ENCODE data around the gene PRELID2.

Gene PRELID2

DNA sequence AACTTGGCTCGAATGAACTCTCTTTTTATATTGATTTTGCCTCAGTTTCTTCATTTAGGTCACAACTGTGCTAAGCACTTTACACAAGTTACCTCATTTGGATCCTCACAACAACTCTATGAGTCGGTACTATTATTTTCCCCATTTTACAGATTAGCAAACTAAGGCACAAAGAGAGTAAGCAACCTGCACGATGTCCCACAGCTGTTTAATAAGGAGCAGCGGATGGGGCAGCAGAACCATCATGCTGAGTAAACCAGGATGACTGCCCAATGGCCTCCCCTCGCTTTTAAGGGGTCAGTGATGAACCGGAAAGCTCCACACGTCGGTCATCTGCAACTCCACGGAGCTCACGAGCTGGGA is 607 bp downstream of the PRELID2 start:
- peaks cover 0 to 6% of the 10 kb centered on the region in 2 donors for H3K4me1 ChIP-seq (ENCODE audit: control insufficient read depth in 2 of 2, insufficient read depth in 1 of 2, low read depth in 1 of 2, low read length in 2 of 2)
- peaks cover under 1% of the 10 kb centered on the region for H3K79me1 ChIP-seq (ENCODE audit: low read depth, low read length)
- H3K4ac ChIP-seq (ENCODE audit: low read length), result no peak overlapping the region
- peaks cover 0 to 30% (median 0%) of the 10 kb centered on the region in 3 experiments for H3K27me3 ChIP-seq (ENCODE audit: control insufficient read depth in 3 of 3, insufficient read depth in 3 of 3, low read depth in 1 of 3, low read length in 3 of 3)
- no peaks in the 10 kb centered on the region for H3K9me3 ChIP-seq (replicated peaks in 1 of 2; ENCODE audit: control insufficient read depth in 2 of 2, insufficient read depth in 1 of 2, low read depth in 1 of 2, low read length in 2 of 2)
- H2BK120ac ChIP-seq (ENCODE audit: low read depth, low read length), result no peak overlapping the region
- no peak overlapping the region for H3K9ac ChIP-seq (ENCODE audit: low read depth, low read length, poor library complexity)
- no peak overlapping the region for H3K23ac ChIP-seq (ENCODE audit: low read depth, low read length, poor library complexity)
- no peak overlapping the region for H2BK15ac ChIP-seq (ENCODE audit: low read length)
- no peak overlapping the region for H2BK12ac ChIP-seq (ENCODE audit: low read length)
- no CpG with 5 or more reads among the region's 10 CpGs for WGBS, 2 donors (ENCODE audit: extremely low coverage in 2 of 2, insufficient read length in 2 of 2, insufficient replicate concordance in 1 of 2)
- H3K14ac ChIP-seq (ENCODE audit: low read length), result no peak overlapping the region
- H4K8ac ChIP-seq (ENCODE audit: low read depth, low read length), result no peak overlapping the region
- H3K36me3 ChIP-seq (replicated peaks in 1 of 2; ENCODE audit: control insufficient read depth in 2 of 2, insufficient read depth in 2 of 2, low read length in 2 of 2), result no peaks in the 10 kb centered on the region
- peak overlapping the region; percentile 94 for H2AFZ ChIP-seq (ENCODE audit: low read length)
- H2AK5ac ChIP-seq (ENCODE audit: low read depth, low read length), result no peak overlapping the region
- no peak overlapping the region for H3K18ac ChIP-seq (ENCODE audit: low read length)
- DNase-seq (ENCODE audit: low spot score), result no peak
- peak overlapping the region; percentile 82 for H3K4me2 ChIP-seq (ENCODE audit: insufficient read depth, low read length, poor library complexity, severe bottlenecking)
- no peak overlapping the region for H3K27ac ChIP-seq (replicated peaks; ENCODE audit: low read length)
- H2BK5ac ChIP-seq (ENCODE audit: low read length), result no peak overlapping the region
- no peak overlapping the region for H4K91ac ChIP-seq (ENCODE audit: low read depth, low read length, poor library complexity)
- H3K4me3 ChIP-seq (ENCODE audit: low read length in 2 of 2), result peak overlapping the region; percentile 43 to 89

GRCh38 chr5:145833631-145834200 is 1.4 kb downstream of the PRELID2 start:
- Histone ChIP-seq H3K36me3 (replicated peaks in 1 of 2; ENCODE audit: control insufficient read depth in 2 of 2, insufficient read depth in 2 of 2, low read length in 2 of 2) (no peaks in the 10 kb centered on the region), H2AFZ (ENCODE audit: low read length) (no peak overlapping the region), H3K27me3 (ENCODE audit: control insufficient read depth in 3 of 3, insufficient read depth in 3 of 3, low read depth in 1 of 3, low read length in 3 of 3) (peaks cover 0 to 30% (median 0%) of the 10 kb centered on the region in 3 experiments), H3K4me2 (ENCODE audit: insufficient read depth, low read length, poor library complexity, severe bottlenecking) (no peak overlapping the region), H4K8ac (ENCODE audit: low read depth, low read length) (no peak overlapping the region), H2AK5ac (ENCODE audit: low read depth, low read length) (no peak overlapping the region), H4K91ac (ENCODE audit: low read depth, low read length, poor library complexity) (no peak overlapping the region), H3K79me1 (ENCODE audit: low read depth, low read length) (peaks cover 2% of the 10 kb centered on the region), H3K9me3 (replicated peaks in 1 of 2; ENCODE audit: control insufficient read depth in 2 of 2, insufficient read depth in 1 of 2, low read depth in 1 of 2, low read length in 2 of 2) (no peaks in the 10 kb centered on the region), H3K4me1 (ENCODE audit: control insufficient read depth in 2 of 2, insufficient read depth in 1 of 2, low read depth in 1 of 2, low read length in 2 of 2) (peaks cover 0 to 6% of the 10 kb centered on the region in 2 donors), H2BK12ac (ENCODE audit: low read length) (no peak overlapping the region), H2BK15ac (ENCODE audit: low read length) (no peak overlapping the region), H3K18ac (ENCODE audit: low read length) (no peak overlapping the region), H2BK5ac (ENCODE audit: low read length) (no peak overlapping the region), H3K23ac (ENCODE audit: low read depth, low read length, poor library complexity) (no peak overlapping the region), H3K4ac (ENCODE audit: low read length) (no peak overlapping the region), H3K27ac (replicated peaks; ENCODE audit: low read length) (no peak overlapping the region), H3K14ac (ENCODE audit: low read length) (no peak overlapping the region), H2BK120ac (ENCODE audit: low read depth, low read length) (no peak overlapping the region), H3K9ac (ENCODE audit: low read depth, low read length, poor library complexity) (no peak overlapping the region), H3K4me3 (ENCODE audit: low read length in 2 of 2) (no peak overlapping the region)
- DNase-seq (ENCODE audit: low spot score), result no peak
- no CpG with 5 or more reads among the region's 10 CpGs for WGBS, 2 donors (ENCODE audit: extremely low coverage in 2 of 2, insufficient read length in 2 of 2, insufficient replicate concordance in 1 of 2)

DNA sequence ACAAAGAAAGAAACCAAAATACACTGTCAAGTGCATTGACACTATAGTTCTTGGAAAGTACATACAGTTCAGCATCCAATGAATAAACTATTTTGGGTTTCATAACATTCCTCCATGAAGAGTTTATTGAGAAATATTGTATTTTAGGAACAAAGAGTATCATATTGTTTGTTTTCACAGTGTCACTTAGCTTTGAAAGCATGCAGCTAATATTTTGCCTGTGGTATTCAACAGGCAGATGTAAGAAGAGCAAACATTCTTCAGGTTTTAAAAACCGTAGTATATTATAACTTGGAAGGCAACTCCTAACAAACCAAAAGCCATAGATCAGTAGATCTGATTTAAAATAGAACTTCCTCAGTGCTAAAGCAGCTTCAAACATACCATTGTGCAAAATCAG is 4.5 kb downstream of the PRELID2 start:
- Histone ChIP-seq H3K23ac (ENCODE audit: low read depth, low read length, poor library complexity) (no peak overlapping the region), H3K27me3 (ENCODE audit: control insufficient read depth in 3 of 3, insufficient read depth in 3 of 3, low read depth in 1 of 3, low read length in 3 of 3) (peaks cover 0 to 20% (median 0%) of the 10 kb centered on the region in 3 experiments), H2BK120ac (ENCODE audit: low read depth, low read length) (no peak overlapping the region), H2AK5ac (ENCODE audit: low read depth, low read length) (no peak overlapping the region), H3K14ac (ENCODE audit: low read length) (no peak overlapping the region), H3K4me2 (ENCODE audit: insufficient read depth, low read length, poor library complexity, severe bottlenecking) (no peak overlapping the region), H4K91ac (ENCODE audit: low read depth, low read length, poor library complexity) (no peak overlapping the region), H3K4ac (ENCODE audit: low read length) (no peak overlapping the region), H3K18ac (ENCODE audit: low read length) (no peak overlapping the region), H2AFZ (ENCODE audit: low read length) (no peak overlapping the region), H3K9ac (ENCODE audit: low read depth, low read length, poor library complexity) (no peak overlapping the region), H2BK15ac (ENCODE audit: low read length) (no peak overlapping the region), H3K79me1 (ENCODE audit: low read depth, low read length) (peaks cover 2% of the 10 kb centered on the region), H4K8ac (ENCODE audit: low read depth, low read length) (no peak overlapping the region), H2BK5ac (ENCODE audit: low read length) (no peak overlapping the region), H3K9me3 (replicated peaks in 1 of 2; ENCODE audit: control insufficient read depth in 2 of 2, insufficient read depth in 1 of 2, low read depth in 1 of 2, low read length in 2 of 2) (no peaks in the 10 kb centered on the region), H3K4me1 (ENCODE audit: control insufficient read depth in 2 of 2, insufficient read depth in 1 of 2, low read depth in 1 of 2, low read length in 2 of 2) (peaks cover 0 to 3% of the 10 kb centered on the region in 2 donors), H2BK12ac (ENCODE audit: low read length) (no peak overlapping the region), H3K36me3 (replicated peaks in 1 of 2; ENCODE audit: control insufficient read depth in 2 of 2, insufficient read depth in 2 of 2, low read length in 2 of 2) (no peaks in the 10 kb centered on the region), H3K27ac (replicated peaks; ENCODE audit: low read length) (no peak overlapping the region), H3K4me3 (ENCODE audit: low read length in 2 of 2) (no peak overlapping the region)
- DNase-seq (ENCODE audit: low spot score), result no peak
- WGBS, 2 donors (ENCODE audit: extremely low coverage in 2 of 2, insufficient read length in 2 of 2, insufficient replicate concordance in 1 of 2), result no CpG with 5 or more reads among the region's 1 CpG

- Histone ChIP-seq H2AFZ (ENCODE audit: low read length) (no peak overlapping the region), H4K8ac (ENCODE audit: low read depth, low read length) (no peak overlapping the region), H3K79me1 (ENCODE audit: low read depth, low read length) (peaks cover 2% of the 10 kb centered on the region), H2BK5ac (ENCODE audit: low read length) (no peak overlapping the region), H3K18ac (ENCODE audit: low read length) (no peak overlapping the region), H3K27ac (replicated peaks; ENCODE audit: low read length) (no peak overlapping the region), H3K4me3 (ENCODE audit: low read length in 2 of 2) (no peak overlapping the region), H3K14ac (ENCODE audit: low read length) (no peak overlapping the region), H2BK12ac (ENCODE audit: low read length) (no peak overlapping the region), H3K4me2 (ENCODE audit: insufficient read depth, low read length, poor library complexity, severe bottlenecking) (no peak overlapping the region), H3K9me3 (replicated peaks in 1 of 2; ENCODE audit: control insufficient read depth in 2 of 2, insufficient read depth in 1 of 2, low read depth in 1 of 2, low read length in 2 of 2) (no peaks in the 10 kb centered on the region), H3K27me3 (ENCODE audit: control insufficient read depth in 3 of 3, insufficient read depth in 3 of 3, low read depth in 1 of 3, low read length in 3 of 3) (peaks cover 0 to 15% (median 0%) of the 10 kb centered on the region in 3 experiments), H4K91ac (ENCODE audit: low read depth, low read length, poor library complexity) (no peak overlapping the region), H3K36me3 (replicated peaks in 1 of 2; ENCODE audit: control insufficient read depth in 2 of 2, insufficient read depth in 2 of 2, low read length in 2 of 2) (no peaks in the 10 kb centered on the region), H3K9ac (ENCODE audit: low read depth, low read length, poor library complexity) (no peak overlapping the region), H3K23ac (ENCODE audit: low read depth, low read length, poor library complexity) (no peak overlapping the region), H2AK5ac (ENCODE audit: low read depth, low read length) (no peak overlapping the region), H3K4ac (ENCODE audit: low read length) (no peak overlapping the region), H2BK15ac (ENCODE audit: low read length) (no peak overlapping the region), H3K4me1 (ENCODE audit: control insufficient read depth in 2 of 2, insufficient read depth in 1 of 2, low read depth in 1 of 2, low read length in 2 of 2) (peaks cover 0 to 2% of the 10 kb centered on the region in 2 donors), H2BK120ac (ENCODE audit: low read depth, low read length) (no peak overlapping the region)
- no peak for DNase-seq (ENCODE audit: low spot score)
Observed at GRCh38 chr5:145829708-145830361, 5.3 kb downstream of the PRELID2 start.
